Lower leg skin (tissue), 4 donors: ENCODE measurements around the gene RPP14. TPM values are rescaled to one million over a fixed set of nuclear protein-coding genes. Genes with fewer than 3 reads are reported as not detected.
"Not testable (repeated sequence)": the region's sequence is repeated elsewhere in the genome, so short reads cannot be mapped to it uniquely, and the experiment has no call there.

Experiments
- DNase-seq, 2 donors: peaks; one replicate each; pipeline ENCODE4 v3.0.0-alpha.2; 2019; ENCODE audit warnings: low spot score in 2 of 2
- H3K4me3 ChIP-seq: fragments of 200-600 bp; sonication (generic); 2 replicates; pipeline ENCODE4 v1.5.1; 2017; ENCODE audit warnings: mild to moderate bottlenecking, low read depth; ENCODE audit not compliant: poor library complexity, severe bottlenecking
- POLR2A ChIP-seq, 2 donors: fragments of 450-650 bp; IDR thresholded peaks; one replicate each; pipeline ENCODE4 v1.6.1; 2016 to 2017; ENCODE audit warnings: antibody characterized with exemption in 2 of 2, mild to moderate bottlenecking in 1 of 2, moderate library complexity in 1 of 2
- WGBS, 2 donors: methylation state at CpG; one replicate each; pipeline ENCODE4 v1.1.5; 2018; 5-methylcytosine and 5-hydroxymethylcytosine counted together
- intact Hi-C: fragments of 100-400 bp; cut with DNase I; formaldehyde crosslinking; loops from one replicate; pipeline ENCODE4 v1.15.0; 2023; ENCODE audit warnings: low total_unique reads
- total RNA-seq, 4 donors: library from RNA; depleted of rRNA; stranded (reverse); fragments of >200 nt; gene quantifications; one replicate each; pipeline ENCODE4 v1.1.0, GENCODE V29; 2016
- TF ChIP-seq, protein P1 (sequence below), 3 donors: fragments of 450-650 bp; IDR thresholded peaks; one replicate each; pipeline ENCODE4 v1.5.1; 2016; ENCODE audit warnings: antibody characterized with exemption in 3 of 3, mild to moderate bottlenecking in 3 of 3, moderate library complexity in 2 of 3

Gene RPP14
- total RNA-seq, 4 donors from 2014 or later, result 8.2 to 16.7 (median 9.5) TPM

DNA sequence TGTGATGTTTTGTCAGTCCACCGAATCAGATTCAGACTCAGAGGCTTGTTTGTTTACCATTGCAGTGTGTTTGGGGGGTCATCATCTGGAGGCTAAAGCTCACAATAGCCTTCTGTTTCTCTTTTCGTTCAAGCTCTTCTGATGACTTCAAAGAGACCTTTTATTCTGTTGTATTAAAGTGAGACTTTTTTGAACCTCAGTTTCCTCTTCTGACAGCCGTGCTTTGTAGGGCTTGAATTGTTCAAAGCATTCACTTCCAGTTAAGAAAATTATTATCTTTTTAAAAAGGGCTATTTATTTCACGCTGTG lies 27.9 kb downstream of the RPP14 start:
- no peak for TF ChIP-seq POLR2A (IDR thresholded peaks at IDR 0.05)
- TF ChIP-seq, protein P1, sequence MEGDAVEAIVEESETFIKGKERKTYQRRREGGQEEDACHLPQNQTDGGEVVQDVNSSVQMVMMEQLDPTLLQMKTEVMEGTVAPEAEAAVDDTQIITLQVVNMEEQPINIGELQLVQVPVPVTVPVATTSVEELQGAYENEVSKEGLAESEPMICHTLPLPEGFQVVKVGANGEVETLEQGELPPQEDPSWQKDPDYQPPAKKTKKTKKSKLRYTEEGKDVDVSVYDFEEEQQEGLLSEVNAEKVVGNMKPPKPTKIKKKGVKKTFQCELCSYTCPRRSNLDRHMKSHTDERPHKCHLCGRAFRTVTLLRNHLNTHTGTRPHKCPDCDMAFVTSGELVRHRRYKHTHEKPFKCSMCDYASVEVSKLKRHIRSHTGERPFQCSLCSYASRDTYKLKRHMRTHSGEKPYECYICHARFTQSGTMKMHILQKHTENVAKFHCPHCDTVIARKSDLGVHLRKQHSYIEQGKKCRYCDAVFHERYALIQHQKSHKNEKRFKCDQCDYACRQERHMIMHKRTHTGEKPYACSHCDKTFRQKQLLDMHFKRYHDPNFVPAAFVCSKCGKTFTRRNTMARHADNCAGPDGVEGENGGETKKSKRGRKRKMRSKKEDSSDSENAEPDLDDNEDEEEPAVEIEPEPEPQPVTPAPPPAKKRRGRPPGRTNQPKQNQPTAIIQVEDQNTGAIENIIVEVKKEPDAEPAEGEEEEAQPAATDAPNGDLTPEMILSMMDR (IDR thresholded peaks at IDR 0.05), result no peak
- no peak for DNase-seq
- H3K4me3 ChIP-seq, result no peak overlapping the region
- intact Hi-C loops, result loop anchor here (5.0 kb wide), 1 partner anchor 78 kb away; no protein-coding TSS in a partner anchor
- WGBS, 2 donors, result 18 to 24% methylated on average over 4 of the region's 4 CpGs

DNA sequence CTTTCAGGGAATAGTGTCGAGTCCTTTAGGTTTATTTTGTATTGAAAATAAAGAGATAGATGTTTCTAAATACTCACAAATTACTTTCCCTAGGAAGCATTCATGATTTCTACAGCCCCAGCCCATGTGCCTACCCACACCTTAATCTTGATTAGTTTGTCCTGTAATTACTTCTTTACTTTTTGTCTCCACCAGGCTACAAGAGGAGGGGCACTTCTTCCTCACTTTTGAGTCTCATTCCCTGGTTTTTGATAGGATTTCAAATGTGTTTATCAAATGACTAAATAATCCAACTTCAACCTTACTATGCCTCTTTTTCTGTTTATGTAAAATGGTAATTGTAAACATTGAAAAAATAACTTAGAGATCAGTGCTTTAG lies 28.4 kb downstream of the RPP14 start:
- DNase-seq, result no peak
- intact Hi-C loops, result loop anchor here (5.0 kb wide), 1 partner anchor 78 kb away; no protein-coding TSS in a partner anchor
- H3K4me3 ChIP-seq, result no peak overlapping the region
- TF ChIP-seq POLR2A (IDR thresholded peaks at IDR 0.05), result no peak
- TF ChIP-seq, protein P1 (IDR thresholded peaks at IDR 0.05), result no peak
- WGBS, 2 donors, result 46 to 60% methylated on average over 1 of the region's 1 CpG

DNA sequence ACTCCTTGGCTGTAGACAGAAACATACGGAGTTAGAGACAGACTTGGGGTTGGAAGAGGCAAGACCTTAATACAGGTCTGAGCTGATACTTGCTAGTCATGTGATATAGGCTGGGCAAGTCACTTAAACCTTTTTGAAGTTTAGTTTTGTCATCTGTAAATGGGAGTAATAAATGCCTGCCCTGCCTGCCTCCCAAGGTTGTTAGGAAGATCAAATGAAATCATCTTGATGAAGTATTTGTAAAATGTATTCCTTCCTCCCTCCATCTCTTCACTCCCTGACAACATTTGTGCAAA lies 29.6 kb downstream of the RPP14 start:
- intact Hi-C loops, result no loop called here
- DNase-seq, result no peak
- 14 to 23% methylated on average over 1 of the region's 1 CpG for WGBS, 2 donors
- H3K4me3 ChIP-seq, result no peak overlapping the region
- TF ChIP-seq POLR2A (IDR thresholded peaks at IDR 0.05), result no peak
- TF ChIP-seq, protein P1 (IDR thresholded peaks at IDR 0.05), result no peak

DNA sequence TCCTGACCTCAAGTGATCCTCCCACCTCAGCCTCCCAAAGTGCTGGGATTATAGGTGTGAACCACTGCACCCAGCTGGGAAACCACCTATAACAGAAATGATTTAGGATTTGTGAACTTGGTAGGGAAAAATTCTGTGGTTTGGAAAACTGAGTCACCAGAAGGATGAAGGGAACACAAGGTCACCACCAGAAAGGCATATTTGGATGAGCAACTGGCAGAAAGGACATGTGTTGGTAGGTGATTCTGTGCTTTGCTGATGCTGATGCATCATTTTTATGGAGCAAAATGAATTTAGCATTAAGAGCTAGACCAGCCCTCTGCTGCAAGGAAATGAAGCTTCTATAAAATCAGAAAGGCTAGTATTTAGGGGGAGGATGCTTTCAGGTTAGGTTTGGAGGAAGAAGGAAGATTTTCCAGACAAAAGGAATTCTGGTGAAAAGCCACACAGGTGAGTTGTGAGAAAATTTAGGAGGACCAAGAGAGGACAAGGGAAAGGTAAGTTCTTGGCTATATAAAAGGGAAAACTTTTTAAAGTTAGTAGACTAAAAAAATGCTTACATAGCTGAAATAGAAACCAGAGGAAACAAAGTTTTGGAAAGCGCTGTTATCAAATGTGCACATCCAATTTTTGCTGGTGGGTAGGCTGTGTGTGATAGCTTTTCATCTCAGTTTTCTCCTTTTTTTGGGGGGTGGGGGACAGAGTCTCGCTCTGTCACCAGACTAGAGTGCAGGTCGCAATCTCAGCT lies 30.3 kb downstream of the RPP14 start:
- no peak for DNase-seq
- no peak overlapping the region for H3K4me3 ChIP-seq
- no peak for TF ChIP-seq POLR2A (IDR thresholded peaks at IDR 0.05)
- intact Hi-C loops, result no loop called here
- WGBS, 2 donors, result 93 to 96% methylated on average over 3 of the region's 3 CpGs

DNA sequence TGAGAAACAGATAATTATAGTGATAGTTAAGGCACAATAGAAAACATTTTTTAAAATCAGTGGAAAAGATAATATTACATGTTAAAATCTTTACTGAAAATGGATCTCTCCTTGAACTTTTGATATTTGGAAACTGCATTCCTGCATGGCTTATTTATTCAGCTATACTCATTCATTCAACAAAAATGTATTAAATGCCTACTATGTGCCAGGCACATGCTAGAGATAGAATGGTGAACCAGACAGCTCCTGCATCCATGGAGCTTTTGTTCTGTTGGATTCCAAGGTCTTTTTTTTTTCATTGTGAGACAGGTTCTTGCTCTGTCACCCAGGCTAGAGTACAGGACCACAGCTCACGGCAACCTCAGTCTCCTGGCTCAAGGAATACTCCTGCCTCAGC lies 31.1 kb downstream of the RPP14 start:
- no peak for TF ChIP-seq POLR2A (IDR thresholded peaks at IDR 0.05)
- TF ChIP-seq, protein P1 (IDR thresholded peaks at IDR 0.05), result no peak
- intact Hi-C loops, result no loop called here
- DNase-seq, result no peak
- H3K4me3 ChIP-seq, result no peak overlapping the region
- 96 to 100% methylated on average over 1 of the region's 1 CpG for WGBS, 2 donors

DNA sequence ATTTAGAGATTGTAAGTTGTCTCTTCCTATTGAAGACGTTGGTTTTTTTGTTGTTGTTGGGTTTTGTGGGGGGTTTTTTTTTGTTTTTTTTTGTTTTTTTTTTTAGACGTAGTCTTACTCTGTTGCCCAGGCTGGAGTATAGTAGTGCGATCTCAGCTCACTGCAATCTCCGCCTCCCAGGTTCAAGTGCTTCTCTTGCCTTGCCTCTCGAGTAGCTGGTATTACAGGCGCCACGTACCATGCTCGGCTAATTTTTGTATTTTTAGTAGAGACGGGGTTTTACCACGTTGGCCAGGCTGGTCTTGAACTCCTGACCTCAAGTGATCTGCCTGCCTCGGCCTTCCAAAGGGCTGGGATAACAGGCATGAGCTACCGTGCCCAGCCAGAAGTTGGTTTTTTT lies 33.1 kb downstream of the RPP14 start:
- 89 to 93% methylated on average over 12 of the region's 12 CpGs for WGBS, 2 donors
- H3K4me3 ChIP-seq, intact Hi-C loops, DNase-seq: not testable (repeated sequence)

DNA sequence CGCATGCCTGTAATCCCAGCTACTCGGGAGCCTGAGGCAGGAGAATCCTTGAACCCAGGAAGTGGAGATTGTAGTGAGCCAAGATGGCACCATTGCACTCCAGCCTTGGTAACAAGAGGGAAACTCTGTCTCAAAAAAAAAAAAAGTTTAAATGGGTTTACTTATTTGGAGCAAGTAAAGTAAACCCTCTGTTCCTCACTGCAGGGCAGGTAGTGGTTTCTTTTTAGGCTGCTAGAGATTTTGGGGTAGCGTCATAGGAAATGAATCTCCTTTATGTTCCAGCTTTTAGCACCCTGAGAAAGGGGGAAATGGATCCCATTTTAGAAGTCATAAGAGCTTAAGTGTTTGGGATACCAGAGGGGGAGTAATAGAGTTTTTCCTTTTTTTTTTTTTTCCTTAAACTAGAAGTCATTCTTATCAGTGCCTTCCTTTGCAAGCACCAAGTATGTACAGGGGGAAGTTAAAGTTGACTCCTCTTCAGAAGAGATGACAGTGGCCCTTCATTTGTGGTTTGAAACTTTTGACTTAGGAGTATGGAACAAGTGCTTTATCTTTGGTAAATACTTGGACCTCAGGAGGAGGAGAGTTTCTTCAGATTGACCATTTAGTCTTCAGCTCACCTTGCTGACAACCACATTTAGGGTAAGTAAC lies 34.7 kb downstream of the RPP14 start:
- no peak for DNase-seq
- no peak overlapping the region for H3K4me3 ChIP-seq
- intact Hi-C loops, result no loop called here
- WGBS, 2 donors, result 93 to 96% methylated on average over 3 of the region's 3 CpGs
- TF ChIP-seq, protein P1 (IDR thresholded peaks at IDR 0.05), result no peak
- TF ChIP-seq POLR2A (IDR thresholded peaks at IDR 0.05), result no peak
